HepG2 (cell line): ENCODE measurements around the gene PSMA7. TPM values are rescaled to one million over a fixed set of nuclear protein-coding genes. Genes with fewer than 3 reads are reported as not detected.

Source experiments
- ATF5 ChIP-seq: sonication (generic); formaldehyde crosslinking; IDR thresholded peaks from 2 replicates; pipeline ENCODE4 v1.4.0; 2020; ENCODE audit warnings: mild to moderate bottlenecking, low read depth, missing genetic modification reagents
- CC2D1A ChIP-seq: sonication (generic); formaldehyde crosslinking; IDR thresholded peaks from 2 replicates; pipeline ENCODE4 v1.8.1; 2023; ENCODE audit warnings: mild to moderate bottlenecking, missing genetic modification reagents
- DMAP1 ChIP-seq: IDR thresholded peaks from 2 replicates; pipeline ENCODE4 v1.6.1; 2016
- FOXK1 ChIP-seq: sonication (generic); formaldehyde crosslinking; IDR thresholded peaks from 2 replicates; pipeline ENCODE4 v1.4.0; 2020; ENCODE audit warnings: low read depth, missing genetic modification reagents, borderline replicate concordance
- MBD4 ChIP-seq: IDR thresholded peaks from 2 replicates; pipeline ENCODE4 v1.6.1; 2012; ENCODE audit warnings: low read length, inconsistent platforms, borderline replicate concordance
- RELA ChIP-seq: sonication (generic); formaldehyde crosslinking; IDR thresholded peaks from 2 replicates; pipeline ENCODE4 v1.4.0; 2020; ENCODE audit warnings: missing genetic modification reagents
- SAP130 ChIP-seq: IDR thresholded peaks from 2 replicates; pipeline ENCODE4 v1.6.1; 2016; ENCODE audit warnings: low read depth
- TSC22D2 ChIP-seq: sonication (generic); formaldehyde crosslinking; IDR thresholded peaks from 2 replicates; pipeline ENCODE4 v1.5.1; 2020; ENCODE audit warnings: missing genetic modification reagents, mild to moderate bottlenecking, borderline replicate concordance
- YEATS4 ChIP-seq: sonication (generic); formaldehyde crosslinking; IDR thresholded peaks from 2 replicates; pipeline ENCODE4 v1.4.0; 2020; ENCODE audit warnings: missing genetic modification reagents, borderline replicate concordance
- ZBTB20 ChIP-seq: sonication (generic); formaldehyde crosslinking; IDR thresholded peaks from 2 replicates; pipeline ENCODE4 v1.8.1; 2023; ENCODE audit warnings: missing genetic modification reagents, low read depth, mild to moderate bottlenecking, borderline replicate concordance
- ZBTB7B ChIP-seq: sonication (generic); formaldehyde crosslinking; IDR thresholded peaks from 2 replicates; pipeline ENCODE4 v1.4.0; 2020; ENCODE audit warnings: missing genetic modification reagents
- ZMYM2 ChIP-seq: sonication (generic); formaldehyde crosslinking; IDR thresholded peaks from 2 replicates; pipeline ENCODE4 v1.8.0; 2022; ENCODE audit warnings: mild to moderate bottlenecking, missing genetic modification reagents
- ZMYM4 ChIP-seq: sonication (generic); formaldehyde crosslinking; IDR thresholded peaks from 2 replicates; pipeline ENCODE4 v1.8.1; 2023; ENCODE audit warnings: mild to moderate bottlenecking, missing genetic modification reagents
- ZNF788 ChIP-seq: sonication (generic); formaldehyde crosslinking; IDR thresholded peaks from 2 replicates; pipeline ENCODE4 v1.5.0; 2020; ENCODE audit warnings: mild to moderate bottlenecking, missing genetic modification reagents, borderline replicate concordance
- ZSCAN29 ChIP-seq: sonication (generic); formaldehyde crosslinking; conservative IDR thresholded peaks from 2 replicates; pipeline ENCODE4 v1.4.0; 2020; ENCODE audit warnings: mild to moderate bottlenecking, missing genetic modification reagents
- polyA plus RNA-seq, 8 experiments: library from polyadenylated mRNA; depleted of rRNA in 3 of 8; stranded (reverse) in 7 of 8; unstranded in 1 of 8; fragments of >200 nt; fragmentation: Illumina TruSeq in 4 of 8; extraction: Trizol in 4 of 8; gene quantifications; 2 replicates each; pipeline versions ENCODE4 v1.2.1 to v1.2.3, GENCODE V29; 2011 to 2016; ENCODE audit warnings: low read depth in 4 of 8, missing spikeins in 1 of 8, mixed read lengths in 1 of 8; ENCODE audit not compliant: insufficient read depth in 1 of 8
- total RNA-seq, 5 experiments: library from RNA; depleted of rRNA; stranded (reverse); fragments of >200 nt; fragmentation: Illumina TruSeq; extraction: Trizol; gene quantifications; 2 replicates each; pipeline ENCODE4 v1.2.3, GENCODE V29; 2016; ENCODE audit warnings: low read depth in 1 of 5
- TF ChIP-seq, protein P1 (sequence below): sonication (generic); formaldehyde crosslinking; IDR thresholded peaks from 2 replicates; pipeline ENCODE4 v1.4.0; 2020; ENCODE audit warnings: missing genetic modification reagents, borderline replicate concordance
- TF ChIP-seq, protein P2 (sequence below): sonication (generic); formaldehyde crosslinking; IDR thresholded peaks from 2 replicates; pipeline ENCODE4 v1.9.0; 2022; ENCODE audit warnings: low read depth, missing genetic modification reagents
- TF ChIP-seq, protein P3 (sequence below): sonication (generic); formaldehyde crosslinking; IDR thresholded peaks from 2 replicates; pipeline ENCODE4 v1.4.0; 2020; ENCODE audit warnings: missing genetic modification reagents

The PSMA7 gene
- total and polyA plus RNA-seq, 2 of the 13 experiments (the other 11 are each of a cell fraction or from before 2014, with no cell fraction given), result 531 to 631 TPM

DNA sequence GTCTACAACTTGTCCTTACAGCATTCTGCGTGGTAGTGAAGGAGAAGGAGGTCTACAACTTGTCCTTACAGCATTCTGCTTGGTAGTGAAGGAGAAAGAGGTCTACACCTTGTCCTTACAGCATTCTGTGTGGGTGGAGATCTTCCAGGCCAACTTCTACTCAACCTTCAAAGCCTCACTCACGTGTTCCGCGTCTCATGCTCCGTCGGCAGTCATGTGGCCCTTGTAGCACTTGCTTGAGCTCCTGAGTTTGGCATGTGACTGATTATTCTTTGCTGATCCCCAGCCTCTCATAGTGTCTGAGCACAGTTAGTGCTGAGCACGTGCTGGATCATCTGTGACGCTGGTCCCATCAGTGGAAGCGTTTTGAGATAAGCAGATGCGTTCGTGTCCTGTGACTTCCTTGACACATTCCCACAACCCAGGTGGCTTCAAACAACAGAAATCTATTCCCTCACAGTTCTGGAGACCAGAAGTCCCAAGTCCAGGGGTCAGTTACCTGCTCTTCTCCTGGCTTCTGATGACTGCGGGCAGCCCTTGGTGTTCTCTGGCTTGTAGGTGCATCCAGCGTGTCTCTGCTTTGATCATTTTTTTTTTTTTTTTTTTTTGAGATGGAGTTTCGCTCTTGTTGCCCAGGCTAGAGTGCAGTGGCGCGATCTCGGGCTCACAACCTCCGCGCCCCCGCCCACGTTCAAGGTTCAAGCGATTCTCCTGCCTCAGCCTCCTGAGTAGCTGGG, 3.0 kb upstream of the PSMA7 start (continued):
- TF ChIP-seq, protein P1, sequence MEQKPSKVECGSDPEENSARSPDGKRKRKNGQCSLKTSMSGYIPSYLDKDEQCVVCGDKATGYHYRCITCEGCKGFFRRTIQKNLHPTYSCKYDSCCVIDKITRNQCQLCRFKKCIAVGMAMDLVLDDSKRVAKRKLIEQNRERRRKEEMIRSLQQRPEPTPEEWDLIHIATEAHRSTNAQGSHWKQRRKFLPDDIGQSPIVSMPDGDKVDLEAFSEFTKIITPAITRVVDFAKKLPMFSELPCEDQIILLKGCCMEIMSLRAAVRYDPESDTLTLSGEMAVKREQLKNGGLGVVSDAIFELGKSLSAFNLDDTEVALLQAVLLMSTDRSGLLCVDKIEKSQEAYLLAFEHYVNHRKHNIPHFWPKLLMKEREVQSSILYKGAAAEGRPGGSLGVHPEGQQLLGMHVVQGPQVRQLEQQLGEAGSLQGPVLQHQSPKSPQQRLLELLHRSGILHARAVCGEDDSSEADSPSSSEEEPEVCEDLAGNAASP (CRISPR knock-in tag), result no peak
- TF ChIP-seq DMAP1 (CRISPR knock-in tag) (peak; percentile 82), YEATS4 (no peak), MBD4 (no peak), ZBTB20 (CRISPR knock-in tag) (peak; percentile 75; the same call in 1 of the 2 replicates), ZNF788 (CRISPR knock-in tag) (no peak; the same call in 1 of the 2 replicates), ZMYM4 (CRISPR knock-in tag) (peak; percentile 68), RELA (CRISPR knock-in tag) (0 out of 2 replicates have a peak, but pooled peaks have one; percentile 33), TSC22D2 (peak; percentile 82; the same call in 1 of the 2 replicates), FOXK1 (CRISPR knock-in tag) (peak; percentile 74; the same call in 1 of the 2 replicates), ZBTB7B (CRISPR knock-in tag) (peak; percentile 51), ZMYM2 (peak; percentile 83), ZSCAN29 (CRISPR knock-in tag) (no peak), CC2D1A (0 out of 2 replicates have a peak, but pooled peaks have one; percentile 57), SAP130 (CRISPR knock-in tag) (peak; percentile 85), ATF5 (CRISPR knock-in tag) (0 out of 2 replicates have a peak, but pooled peaks have one; percentile 37)
- TF ChIP-seq, protein P2, sequence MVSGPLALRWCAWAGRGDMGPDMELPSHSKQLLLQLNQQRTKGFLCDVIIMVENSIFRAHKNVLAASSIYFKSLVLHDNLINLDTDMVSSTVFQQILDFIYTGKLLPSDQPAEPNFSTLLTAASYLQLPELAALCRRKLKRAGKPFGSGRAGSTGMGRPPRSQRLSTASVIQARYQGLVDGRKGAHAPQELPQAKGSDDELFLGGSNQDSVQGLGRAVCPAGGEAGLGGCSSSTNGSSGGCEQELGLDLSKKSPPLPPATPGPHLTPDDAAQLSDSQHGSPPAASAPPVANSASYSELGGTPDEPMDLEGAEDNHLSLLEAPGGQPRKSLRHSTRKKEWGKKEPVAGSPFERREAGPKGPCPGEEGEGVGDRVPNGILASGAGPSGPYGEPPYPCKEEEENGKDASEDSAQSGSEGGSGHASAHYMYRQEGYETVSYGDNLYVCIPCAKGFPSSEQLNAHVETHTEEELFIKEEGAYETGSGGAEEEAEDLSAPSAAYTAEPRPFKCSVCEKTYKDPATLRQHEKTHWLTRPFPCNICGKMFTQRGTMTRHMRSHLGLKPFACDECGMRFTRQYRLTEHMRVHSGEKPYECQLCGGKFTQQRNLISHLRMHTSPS, result 0 out of 2 replicates have a peak, but pooled peaks have one; percentile 51
- TF ChIP-seq, protein P3, sequence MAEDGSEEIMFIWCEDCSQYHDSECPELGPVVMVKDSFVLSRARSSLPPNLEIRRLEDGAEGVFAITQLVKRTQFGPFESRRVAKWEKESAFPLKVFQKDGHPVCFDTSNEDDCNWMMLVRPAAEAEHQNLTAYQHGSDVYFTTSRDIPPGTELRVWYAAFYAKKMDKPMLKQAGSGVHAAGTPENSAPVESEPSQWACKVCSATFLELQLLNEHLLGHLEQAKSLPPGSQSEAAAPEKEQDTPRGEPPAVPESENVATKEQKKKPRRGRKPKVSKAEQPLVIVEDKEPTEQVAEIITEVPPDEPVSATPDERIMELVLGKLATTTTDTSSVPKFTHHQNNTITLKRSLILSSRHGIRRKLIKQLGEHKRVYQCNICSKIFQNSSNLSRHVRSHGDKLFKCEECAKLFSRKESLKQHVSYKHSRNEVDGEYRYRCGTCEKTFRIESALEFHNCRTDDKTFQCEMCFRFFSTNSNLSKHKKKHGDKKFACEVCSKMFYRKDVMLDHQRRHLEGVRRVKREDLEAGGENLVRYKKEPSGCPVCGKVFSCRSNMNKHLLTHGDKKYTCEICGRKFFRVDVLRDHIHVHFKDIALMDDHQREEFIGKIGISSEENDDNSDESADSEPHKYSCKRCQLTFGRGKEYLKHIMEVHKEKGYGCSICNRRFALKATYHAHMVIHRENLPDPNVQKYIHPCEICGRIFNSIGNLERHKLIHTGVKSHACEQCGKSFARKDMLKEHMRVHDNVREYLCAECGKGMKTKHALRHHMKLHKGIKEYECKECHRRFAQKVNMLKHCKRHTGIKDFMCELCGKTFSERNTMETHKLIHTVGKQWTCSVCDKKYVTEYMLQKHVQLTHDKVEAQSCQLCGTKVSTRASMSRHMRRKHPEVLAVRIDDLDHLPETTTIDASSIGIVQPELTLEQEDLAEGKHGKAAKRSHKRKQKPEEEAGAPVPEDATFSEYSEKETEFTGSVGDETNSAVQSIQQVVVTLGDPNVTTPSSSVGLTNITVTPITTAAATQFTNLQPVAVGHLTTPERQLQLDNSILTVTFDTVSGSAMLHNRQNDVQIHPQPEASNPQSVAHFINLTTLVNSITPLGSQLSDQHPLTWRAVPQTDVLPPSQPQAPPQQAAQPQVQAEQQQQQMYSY (CRISPR knock-in tag), result no peak
